IPS-11a (cell line): ENCODE results near the gene ETFRF1.

Experiments used
- H3K4me3 ChIP-seq: one replicate; pipeline ENCODE4 v1.5.1; 2013; ENCODE audit warnings: low read depth, low read length, control low read depth

ETFRF1 gene

DNA sequence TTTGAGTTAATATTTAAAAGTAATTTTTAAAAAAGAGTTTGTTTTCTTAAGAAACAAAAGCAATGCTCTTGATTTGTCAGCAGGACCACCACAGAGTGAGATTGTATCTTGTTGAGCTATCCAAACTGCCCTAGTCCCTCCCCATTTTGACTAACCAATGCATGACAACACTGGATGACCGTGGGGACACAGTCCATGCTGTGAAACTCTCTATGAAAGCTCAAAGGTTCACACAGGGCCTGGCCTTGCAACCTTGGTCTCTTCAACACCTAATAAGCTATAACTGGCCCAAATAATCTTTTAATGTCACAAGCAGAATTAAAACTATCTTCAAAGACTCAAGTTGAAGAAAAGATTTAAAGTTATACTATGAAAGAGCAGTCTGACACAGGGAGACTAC is 13.5 kb downstream of the ETFRF1 start:
- no peak overlapping the region for H3K4me3 ChIP-seq

- no peak overlapping the region for H3K4me3 ChIP-seq
Measured at GRCh38 chr12:25213338-25213737, 18.3 kb downstream of the ETFRF1 start.

GRCh38 chr12:25236190-25236589 is 41.2 kb downstream of the ETFRF1 start:
- H3K4me3 ChIP-seq = no peak overlapping the region

GRCh38 chr12:25236626-25237025 is 41.6 kb downstream of the ETFRF1 start:
- no peak overlapping the region for H3K4me3 ChIP-seq

DNA sequence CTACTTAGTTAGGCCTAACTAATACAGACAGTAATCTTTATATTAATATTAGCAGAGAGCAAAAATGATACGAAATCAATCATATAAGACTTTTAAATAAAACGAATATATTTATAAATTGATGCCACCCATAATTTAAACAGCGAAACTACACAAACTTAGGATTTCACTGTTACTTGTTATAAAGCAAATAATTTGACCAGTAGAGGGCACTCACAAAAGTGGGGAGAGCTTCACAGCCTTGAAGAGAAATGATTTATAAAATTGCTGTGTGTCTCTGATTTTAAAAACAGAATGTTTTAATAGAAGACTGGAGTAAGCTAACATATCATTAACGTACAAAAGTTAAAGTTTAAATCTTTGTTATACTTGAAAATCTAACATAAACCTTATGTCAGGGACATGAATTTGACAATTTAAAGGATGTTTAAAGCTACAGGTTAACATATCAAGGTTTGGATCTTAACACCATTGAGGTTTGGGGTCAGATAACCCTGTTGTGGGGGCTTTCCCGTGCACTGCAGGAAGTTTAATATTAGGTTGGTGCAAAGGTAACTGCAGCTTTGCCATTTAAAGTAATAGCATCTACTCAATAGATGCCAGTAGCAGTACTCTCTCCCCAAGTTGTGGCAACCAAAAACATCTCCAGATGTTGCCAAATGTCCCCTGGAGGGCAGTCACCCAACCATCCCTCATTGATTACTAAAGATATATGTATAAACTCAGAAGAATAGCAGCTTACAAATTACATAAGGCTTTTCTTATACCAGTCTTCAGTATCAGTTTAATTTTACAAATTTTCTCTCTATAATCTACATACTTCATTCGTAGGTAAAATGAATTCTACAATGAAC is 46.4 kb downstream of the ETFRF1 start:
- H3K4me3 ChIP-seq = no peak overlapping the region

DNA sequence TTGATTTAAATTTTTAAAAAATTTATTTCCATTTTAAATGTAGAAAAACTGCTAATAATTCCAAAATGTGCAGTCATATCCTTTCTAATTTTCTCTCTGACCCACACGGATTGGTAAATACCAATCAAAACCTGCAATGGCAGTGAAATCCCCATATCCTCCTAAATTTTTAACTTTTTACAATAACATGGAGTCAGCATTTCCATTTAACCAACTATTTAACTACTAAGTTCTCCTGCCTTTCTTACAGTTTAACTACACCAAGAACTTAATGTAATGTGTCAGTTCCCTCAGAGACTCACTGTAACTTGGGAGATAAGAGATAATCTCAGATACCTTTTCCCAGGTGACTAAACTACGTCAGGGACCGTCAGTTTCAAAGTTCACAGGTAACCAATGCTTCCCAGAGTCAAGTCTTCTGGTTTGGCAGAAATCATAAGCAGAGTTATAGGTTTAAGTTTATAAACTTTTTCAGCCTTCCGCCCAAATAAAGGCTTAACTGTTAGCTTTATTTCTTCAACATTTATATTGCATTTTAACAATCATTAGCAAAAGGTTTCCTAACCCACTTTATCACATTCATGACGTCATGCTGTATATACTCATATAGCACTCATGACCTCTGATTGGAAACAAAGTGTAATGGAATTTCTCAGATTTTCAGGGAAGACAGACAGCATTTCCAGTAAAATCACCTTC is 48.1 kb downstream of the ETFRF1 start:
- no peak overlapping the region for H3K4me3 ChIP-seq

DNA sequence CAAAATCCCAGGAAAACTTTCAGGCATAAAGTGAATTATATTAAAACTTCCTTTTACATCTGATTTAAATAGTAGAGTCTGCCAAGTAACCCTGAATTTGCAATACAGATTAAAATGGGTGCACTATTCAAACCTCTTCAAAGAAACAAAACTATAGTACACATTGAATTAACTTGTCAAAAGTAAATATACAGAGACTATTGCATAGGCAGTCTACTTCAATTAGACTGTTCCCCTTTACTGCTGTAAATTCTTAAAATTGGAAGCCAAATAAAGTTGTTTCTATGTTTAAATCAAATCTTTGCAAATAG is 48.6 kb downstream of the ETFRF1 start:
- H3K4me3 ChIP-seq = no peak overlapping the region

DNA sequence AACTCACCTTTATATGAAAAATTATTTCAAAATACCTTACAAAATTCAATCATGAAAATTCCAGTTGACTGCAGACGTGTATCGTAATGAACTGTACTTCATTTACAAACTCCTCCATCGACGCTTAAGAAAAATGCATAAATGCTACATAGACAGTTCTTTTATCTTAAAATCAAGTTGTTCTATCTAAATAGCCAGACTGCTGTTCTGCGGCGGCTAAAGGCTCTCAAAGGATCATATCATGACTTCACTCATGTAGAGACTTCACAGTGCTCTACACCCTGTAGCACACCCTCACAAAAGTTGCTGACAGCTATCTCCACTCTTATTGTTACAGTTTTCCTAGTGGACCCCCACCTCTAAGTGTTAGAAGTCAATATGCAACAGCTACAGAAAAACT is 50.5 kb downstream of the ETFRF1 start:
- no peak overlapping the region for H3K4me3 ChIP-seq

DNA sequence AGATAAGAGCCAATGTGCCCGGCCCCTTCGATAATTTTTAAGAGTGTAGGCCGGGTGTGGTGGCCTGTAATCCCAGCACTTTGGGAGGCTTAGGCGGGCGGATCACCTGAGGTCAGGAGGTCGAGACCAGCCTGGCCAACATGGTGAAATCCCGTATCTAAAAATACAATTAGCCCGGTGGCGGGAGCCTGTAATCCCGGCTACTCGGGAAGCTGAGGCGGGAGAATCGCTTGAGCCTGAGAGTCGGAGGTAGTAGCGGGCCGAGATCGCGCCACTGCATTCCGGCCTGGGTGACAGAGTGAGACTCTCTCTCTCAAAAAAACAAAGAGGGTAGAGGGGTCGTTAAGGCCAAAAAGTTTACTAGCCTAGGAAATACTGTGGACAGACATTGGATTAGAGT is 53.1 kb downstream of the ETFRF1 start:
- H3K4me3 ChIP-seq = no peak overlapping the region

DNA sequence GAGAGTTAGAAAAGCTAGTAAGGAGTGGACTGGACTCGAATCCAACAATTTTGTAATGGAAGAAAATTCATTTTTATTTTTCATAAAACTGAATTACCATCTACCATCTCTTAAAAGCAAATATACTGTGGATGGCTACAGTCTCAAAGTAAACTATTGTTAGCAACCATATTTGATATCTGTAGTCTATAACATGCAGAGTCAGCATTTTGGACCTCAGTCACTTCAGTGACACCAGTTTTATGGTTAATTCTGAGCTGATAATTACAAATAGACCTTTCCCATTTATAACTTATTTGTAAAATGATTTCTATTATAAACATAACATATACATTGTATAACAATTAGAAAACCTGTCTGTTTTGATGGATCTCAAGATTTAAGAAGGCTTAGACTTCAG is 53.7 kb downstream of the ETFRF1 start:
- H3K4me3 ChIP-seq = no peak overlapping the region

- H3K4me3 ChIP-seq = peak overlapping the region; percentile 89
Measured at GRCh38 chr12:25249931-25250738, 55.1 kb downstream of the ETFRF1 start.

- peak within 1 kb of the TSS; percentile 89 for H3K4me3 ChIP-seq
Measured at GRCh38 chr12:25250744-25251730, 56.0 kb downstream of the ETFRF1 start, which contains the start of gene KRAS. KRAS (minus strand) TSS chr12:25250929.

DNA sequence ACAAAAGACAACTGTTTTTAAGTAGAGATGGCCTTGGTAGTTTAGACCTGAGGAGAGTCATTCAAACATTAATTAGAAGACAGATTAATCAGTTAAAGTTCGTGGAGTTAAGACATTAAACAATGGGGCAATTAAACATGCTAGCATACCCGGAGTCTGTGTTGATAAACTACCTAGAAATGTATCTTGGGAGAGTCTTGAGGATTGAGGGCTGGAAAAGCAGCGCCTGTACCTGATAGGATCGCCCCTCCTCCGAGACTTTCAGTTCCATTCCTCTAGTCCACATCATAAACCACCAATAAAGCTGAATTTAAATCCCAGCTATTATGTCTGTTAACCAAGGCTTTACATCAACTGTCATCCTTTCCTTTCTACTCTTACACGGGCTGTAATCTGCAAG is 56.7 kb downstream of the ETFRF1 start:
- peak overlapping the region; percentile 56 for H3K4me3 ChIP-seq

DNA sequence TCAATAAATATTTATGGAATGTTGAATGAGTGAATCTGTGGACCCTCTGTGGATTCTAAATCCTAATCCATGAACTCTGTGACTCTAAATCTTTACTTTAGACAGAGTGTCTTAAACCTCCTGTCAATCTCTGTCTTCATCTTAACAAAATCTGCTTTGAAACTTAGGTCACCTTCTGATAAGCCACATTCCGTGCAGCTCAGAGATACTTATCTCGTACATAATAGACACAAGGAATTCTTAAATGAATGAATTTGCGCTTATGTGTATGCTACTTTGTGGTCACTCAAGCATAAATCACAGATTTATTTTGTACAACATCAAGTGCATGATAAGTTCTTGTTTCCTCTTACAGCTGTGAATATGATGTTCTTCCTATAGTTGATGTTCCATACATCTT is 57.9 kb downstream of the ETFRF1 start:
- no peak overlapping the region for H3K4me3 ChIP-seq

DNA sequence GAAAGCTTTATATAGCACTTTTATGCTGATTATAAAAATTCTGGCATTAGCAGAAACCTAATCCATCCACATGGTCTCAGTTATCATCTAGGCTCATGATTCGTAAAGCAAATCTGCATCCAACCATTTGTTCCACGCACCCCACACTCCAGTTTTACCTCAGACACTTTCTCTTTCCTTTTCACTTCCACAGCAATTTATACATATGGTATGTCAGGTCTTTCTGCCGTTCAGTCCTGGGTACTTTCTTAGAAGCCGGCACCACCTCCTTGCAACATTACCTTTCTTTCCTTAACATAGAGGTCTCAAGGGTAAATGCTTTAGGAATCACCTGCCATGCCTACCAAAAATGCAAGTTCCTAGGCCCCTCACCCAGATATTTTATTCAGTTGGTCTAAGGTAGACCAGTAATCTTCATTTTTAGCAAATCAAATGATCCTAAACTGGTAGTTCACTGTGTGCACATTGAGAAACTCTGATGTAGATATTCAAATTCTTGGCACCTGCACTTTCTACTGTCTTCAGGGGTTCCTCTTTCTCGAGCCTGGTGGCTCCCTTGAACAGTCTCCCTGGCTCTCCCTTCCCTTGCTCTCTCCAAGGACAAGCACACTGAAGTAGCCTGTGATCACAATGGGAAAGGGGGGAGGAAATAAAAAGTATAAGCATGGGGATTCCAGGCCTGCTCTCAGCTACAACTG is 58.5 kb downstream of the ETFRF1 start:
- no peak overlapping the region for H3K4me3 ChIP-seq

DNA sequence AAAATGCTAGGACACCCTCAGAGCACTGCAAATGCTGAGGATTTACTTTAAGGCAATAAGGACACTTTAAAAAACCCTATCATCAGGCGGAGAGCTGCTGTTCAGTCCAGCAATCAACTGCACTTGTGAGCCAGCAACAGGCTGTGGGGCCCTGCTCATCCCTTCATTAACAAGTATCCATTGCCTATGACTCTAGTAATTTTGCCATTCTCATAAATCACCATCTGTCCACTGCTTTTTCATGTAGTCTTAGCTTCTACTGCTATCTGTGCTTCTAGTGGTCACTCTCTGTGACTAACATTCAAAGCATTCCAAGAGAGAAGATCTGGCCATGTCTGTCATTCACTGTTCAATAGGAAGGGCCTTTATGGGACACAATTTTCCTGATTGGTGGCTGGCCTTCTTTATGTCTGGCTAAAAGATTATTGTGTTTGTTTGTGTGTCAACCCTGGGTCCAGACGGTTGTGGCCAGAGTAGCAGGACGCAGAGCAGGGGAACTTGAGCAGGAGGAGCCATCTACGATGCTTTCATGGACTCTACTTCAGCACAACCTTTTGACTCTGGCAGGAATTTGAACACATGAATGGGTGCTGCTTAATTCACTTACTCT is 59.3 kb downstream of the ETFRF1 start:
- H3K4me3 ChIP-seq = no peak overlapping the region
